NCI-H2107 (cell line): Measurements from ENCODE around the gene ARL8A.
"Not testable (repeated sequence)": the region's sequence is repeated elsewhere in the genome, so short reads cannot be mapped to it uniquely, and the experiment has no call there.

Source experiments
- DNase-seq: peaks from one replicate; lab custom pipeline; 2025; lab: John Stamatoyannopoulos, UW

ARL8A gene

DNA sequence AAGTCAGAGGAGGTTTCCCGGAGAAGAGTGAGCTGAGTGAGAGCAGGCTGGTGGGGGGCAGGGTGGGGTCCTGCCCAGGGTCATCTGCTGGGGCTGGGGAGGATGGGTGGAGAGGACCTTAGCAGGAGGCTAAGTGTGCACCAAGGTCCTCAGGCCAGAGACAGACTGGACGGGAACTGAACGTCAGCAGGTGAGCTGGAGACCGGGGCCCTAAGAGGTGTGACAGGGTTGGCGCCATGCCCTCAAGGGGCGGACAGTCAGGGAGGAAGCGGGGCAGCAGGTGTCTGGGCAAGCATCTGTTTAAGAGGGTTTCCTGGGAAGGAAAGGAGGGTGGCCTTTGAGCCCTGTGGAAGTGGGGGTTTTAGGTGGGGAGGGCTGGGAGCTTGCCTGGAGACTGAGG, 29.5 kb upstream of the ARL8A start:
- DNase-seq = no peak

DNA sequence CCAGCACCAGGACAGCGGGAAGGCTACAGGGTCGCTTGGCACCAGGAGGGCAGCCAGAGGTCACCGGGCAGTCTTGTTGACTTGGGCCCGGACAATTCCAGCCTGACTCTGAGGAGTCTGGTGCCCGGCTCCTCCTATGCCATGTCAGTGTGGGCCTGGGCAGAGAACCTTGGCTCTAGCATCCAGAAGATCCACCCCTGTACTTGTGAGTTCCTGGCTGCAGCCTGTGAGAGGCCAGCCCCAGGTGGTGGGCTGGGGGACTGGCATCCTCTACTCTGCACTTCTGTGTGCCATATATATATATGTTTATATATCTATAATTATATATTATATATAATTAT, 27.4 kb upstream of the ARL8A start:
- DNase-seq = no peak

DNA sequence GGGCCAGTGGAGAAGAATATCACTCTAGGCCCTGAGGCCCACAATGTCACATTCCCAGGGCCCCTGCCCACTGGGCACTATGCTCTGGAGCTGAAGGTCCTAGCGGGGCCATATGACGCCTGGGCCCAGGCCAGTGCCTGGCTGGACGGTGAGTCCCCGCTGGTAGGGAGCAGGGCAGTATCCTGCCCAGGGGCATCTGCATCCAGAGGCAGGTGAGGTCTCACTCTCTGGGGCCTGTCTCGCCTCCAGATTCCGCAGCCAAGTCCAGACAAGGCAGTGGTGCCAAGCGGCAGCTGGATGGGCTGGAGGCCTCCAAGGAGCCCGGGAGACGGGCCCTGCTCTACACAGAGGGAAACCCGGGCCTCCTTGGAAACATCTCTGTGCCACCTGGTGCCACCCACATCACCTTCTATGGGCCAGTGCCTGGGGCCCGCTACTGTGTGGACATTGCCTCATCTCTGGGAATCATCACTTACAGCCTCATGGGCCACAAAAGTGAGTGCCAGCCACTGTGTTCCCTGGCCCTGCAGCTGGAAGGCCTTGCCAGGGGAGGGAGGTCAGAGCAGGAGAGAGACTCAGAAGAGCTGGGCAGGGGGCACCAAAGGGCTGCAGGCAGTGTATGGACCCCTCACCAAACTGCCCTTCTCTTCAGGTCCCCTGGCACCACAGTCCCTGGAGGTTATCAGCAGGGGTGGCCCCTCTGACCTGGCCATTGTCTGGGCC, 26.9 kb upstream of the ARL8A start:
- no peak for DNase-seq

DNA sequence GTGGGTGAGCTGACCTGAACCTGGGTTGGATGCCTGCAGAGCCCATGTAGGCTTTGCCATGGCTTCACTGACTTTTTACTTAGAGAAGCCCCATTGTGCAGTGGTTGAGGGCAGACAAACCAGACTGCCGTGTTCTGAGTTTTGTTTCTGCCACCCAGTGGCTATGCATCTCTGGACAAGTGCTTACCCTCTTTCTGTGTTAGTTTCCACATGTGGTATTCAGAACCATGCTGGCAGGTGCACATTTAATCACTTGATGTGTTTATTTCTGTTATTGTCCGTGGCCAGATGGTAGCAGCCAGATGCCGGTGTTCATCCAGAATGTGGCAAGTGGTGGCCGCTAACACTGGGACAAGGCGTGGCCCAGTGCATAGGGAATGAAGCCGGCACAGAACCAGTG, 26.2 kb upstream of the ARL8A start:
- no peak for DNase-seq

GRCh38 chr1:202168861-202169260, 24.3 kb upstream of the ARL8A start:
- no peak for DNase-seq

- DNase-seq = no peak
Measured at GRCh38 chr1:202167708-202168415, 23.3 kb upstream of the ARL8A start.

- not testable (repeated sequence) for DNase-seq
Measured at GRCh38 chr1:202167054-202167453, 22.5 kb upstream of the ARL8A start.

- no peak for DNase-seq
Measured at GRCh38 chr1:202165942-202166843, 21.7 kb upstream of the ARL8A start.

- DNase-seq = no peak
Measured at GRCh38 chr1:202165267-202165941, 20.9 kb upstream of the ARL8A start.

DNA sequence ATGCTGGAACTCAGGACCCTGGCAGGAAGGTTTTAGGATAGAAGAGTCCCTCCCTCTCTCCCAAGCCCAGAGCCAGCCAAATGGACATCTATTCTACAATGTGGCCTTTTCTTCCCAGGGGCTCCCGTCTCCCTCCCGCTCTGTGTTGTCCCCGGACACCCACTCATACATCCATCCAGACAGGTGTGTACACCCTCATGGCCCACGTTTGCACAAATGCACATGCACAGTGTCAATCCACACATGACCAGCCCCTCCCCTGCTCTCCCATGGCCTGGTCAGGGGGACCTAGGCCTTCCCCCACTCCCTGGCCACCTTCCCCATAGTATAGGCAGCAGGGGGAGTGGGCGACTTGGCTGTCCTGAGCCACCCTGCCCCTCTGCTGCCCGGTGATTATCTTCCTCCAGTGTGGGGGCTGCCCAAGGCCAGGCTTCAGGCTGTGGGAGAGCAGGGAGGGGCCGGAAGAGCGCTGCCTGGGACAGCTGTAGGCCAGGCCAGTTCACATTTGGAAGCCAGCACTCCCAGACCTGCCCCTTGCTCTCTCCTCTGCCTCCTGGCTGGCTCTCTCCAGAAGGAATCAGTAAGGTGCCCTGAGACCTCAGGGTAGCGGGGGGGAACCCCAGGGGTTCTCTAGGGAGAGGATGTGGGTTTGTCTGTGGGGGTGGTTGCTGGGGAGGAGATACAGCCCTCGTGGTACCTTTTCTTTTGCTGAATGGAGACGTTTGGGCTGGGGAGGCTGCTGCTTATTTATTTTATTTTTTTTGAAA, 19.9 kb upstream of the ARL8A start:
- no peak for DNase-seq

DNA sequence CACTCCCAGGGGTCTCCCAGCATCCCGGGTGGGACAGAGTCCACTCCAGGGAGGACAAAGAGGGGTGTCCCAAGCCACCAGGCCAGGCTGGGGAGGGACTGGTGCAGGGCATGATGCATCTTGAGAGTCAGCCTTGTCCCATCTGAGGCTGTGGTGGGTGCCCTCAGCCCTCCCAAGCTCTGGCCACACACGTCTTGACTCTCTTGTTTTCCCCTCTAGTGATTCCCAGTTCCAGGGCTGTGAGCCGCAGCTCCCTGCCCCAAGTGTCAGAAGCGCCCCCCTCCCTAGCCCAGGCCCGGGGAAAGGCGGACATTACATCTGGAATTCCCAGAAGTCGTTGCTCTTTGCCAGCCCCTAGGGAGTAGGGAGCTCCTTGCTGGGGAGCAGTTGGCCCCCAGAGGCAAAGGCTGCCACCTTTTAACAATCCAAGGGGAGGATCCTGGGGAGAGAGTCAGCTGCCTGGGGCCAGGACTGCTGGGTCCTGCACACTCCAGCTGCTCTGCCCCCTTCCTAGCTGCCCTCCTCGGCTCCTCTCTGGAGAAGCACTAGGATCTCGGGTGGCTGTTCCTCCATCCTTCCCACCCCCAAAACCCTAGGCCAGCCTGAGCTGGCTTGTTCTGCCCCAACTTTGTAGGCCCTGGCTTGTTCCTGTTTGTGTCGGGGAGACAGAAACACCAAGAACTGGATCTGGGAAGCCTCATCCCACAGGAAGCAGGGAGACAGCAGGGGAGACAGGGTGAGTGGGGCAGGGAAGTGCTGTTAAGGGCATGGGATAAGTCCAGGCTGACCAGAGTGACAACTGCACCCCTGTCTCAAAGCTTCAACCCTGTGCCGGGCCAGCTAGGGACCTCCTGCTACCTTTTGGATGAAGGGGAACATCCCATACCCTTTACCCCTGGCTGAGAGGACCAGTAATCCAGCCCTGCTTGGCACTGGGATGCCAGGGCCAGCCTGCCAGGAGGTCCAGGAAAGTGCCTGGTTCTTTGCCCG, 19.0 kb upstream of the ARL8A start:
- no peak for DNase-seq

GRCh38 chr1:202162418-202163280, 18.1 kb upstream of the ARL8A start:
- DNase-seq = no peak

GRCh38 chr1:202162047-202162417, 17.5 kb upstream of the ARL8A start:
- no peak for DNase-seq

DNA sequence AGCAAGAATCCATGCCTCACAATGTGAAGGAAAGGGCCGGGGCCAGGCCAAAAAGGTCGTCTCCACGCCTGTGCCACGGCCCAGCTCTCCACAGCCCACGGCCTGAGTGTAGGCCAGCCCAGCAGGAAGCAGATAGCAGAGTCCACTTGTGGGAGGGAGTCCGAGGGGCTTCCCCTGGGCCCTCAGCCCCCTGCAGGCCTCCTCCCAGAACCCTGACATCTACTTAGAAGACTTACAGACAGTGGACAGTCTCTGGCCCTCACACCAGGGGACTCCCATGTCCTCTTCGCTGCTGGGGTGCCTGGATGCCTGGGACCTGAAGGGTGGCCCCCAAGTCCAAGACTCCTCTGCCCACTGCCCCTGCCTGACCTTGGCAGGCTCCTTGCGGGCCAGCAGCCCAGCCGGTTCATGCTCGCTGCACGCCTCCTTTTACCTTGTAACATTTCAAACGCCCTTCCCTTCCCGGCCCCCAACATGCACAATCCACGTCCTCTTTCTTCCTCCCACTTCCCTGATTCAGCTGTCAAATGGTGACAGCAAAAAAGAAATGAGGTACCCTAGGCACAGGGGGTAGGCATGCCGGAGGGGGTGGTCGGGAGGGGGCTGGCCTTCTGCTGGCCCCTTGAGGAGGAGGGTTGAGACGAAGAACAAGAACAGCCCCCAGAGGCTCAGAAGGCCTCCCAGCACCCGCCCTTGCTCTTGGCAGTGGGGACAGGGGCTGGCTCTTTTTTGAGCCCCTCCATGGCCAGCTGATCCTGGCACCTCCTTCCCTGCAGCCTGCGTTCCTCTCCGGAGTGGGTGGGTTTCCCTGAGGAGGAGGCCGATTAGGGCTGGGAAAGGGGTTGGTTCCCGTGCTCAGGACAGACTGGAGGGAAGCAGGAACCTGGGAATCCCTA, 16.9 kb upstream of the ARL8A start:
- DNase-seq = no peak

- DNase-seq = no peak
Measured at GRCh38 chr1:202160377-202160940, 15.9 kb upstream of the ARL8A start, which contains the start of gene PTPN7. PTPN7 (minus strand) TSS chr1:202160602; CDS start chr1:202159402, 1,200 bp downstream.

- DNase-seq = no peak
Measured at GRCh38 chr1:202159534-202160371, 15.2 kb upstream of the ARL8A start.
